ENCODE data around the gene CERS2. TPM values are rescaled to one million over a fixed set of nuclear protein-coding genes. Genes with fewer than 3 reads are reported as not detected.
A peak's percentile ranks its signal among the peaks of the same experiment; 100 is the strongest.

The CERS2 gene
- total RNA-seq, 4 donors from 2014 or later, result 96.8 to 144 (median 131) TPM

- ATAC-seq (ENCODE audit: low FRiP score) (no peak), DNase-seq (ENCODE audit: low spot score) (no peak)
- TF ChIP-seq, protein P1, sequence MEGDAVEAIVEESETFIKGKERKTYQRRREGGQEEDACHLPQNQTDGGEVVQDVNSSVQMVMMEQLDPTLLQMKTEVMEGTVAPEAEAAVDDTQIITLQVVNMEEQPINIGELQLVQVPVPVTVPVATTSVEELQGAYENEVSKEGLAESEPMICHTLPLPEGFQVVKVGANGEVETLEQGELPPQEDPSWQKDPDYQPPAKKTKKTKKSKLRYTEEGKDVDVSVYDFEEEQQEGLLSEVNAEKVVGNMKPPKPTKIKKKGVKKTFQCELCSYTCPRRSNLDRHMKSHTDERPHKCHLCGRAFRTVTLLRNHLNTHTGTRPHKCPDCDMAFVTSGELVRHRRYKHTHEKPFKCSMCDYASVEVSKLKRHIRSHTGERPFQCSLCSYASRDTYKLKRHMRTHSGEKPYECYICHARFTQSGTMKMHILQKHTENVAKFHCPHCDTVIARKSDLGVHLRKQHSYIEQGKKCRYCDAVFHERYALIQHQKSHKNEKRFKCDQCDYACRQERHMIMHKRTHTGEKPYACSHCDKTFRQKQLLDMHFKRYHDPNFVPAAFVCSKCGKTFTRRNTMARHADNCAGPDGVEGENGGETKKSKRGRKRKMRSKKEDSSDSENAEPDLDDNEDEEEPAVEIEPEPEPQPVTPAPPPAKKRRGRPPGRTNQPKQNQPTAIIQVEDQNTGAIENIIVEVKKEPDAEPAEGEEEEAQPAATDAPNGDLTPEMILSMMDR (IDR thresholded peaks at IDR 0.05), result no peak
Observed at GRCh38 chr1:151009206-151009587, 34.6 kb upstream of the CERS2 start.

DNA sequence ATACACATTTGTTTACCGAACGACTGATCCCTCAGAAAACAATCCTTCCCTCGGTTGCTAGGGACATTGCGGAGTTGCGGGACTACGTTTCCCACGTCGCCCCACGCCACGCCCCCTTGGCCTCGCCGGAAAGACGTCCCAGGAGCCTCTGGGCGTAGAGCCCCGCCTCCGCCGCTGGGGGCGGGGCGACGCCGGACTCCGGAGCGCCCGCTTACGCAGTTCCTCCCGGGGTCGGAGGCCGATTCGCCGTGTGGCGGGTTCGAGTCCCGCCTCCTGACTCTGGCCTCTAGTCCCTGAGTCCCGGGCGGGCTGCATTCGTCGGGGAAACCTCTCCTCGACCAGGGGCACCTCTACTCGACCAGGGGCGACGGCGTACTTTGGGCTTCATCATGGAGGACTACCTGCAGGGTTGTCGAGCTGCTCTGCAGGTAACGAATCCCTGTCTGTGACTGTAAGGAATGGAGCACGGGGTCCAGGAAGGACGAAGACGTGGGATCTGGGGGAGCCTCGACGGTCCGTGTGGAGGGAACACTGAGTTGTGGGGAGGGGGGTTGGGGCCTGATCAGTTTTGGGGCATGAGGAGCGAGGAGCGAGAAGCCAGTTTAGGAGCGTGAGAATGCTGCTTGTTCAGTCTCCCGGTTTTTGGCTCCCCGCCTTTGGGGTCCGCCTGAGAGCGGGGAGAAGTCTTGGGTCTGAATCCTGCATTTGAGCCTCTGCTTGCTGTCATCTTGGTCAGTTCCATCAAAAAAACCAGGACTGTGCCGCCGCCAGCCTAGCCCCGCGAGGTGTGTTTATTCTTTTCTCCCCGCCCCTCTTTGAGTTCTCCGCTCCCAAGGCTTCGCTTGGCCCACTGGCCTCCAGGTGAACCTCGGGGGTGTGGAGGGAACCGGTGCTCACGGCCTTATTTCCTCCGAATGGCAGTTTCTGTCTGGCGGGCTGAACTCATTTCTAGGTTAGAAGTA is 33.9 kb upstream of the CERS2 start, which contains the start of gene PRUNE1:
Gene PRUNE1, plus strand, starts transcription at position 206 of the 962 bp plus-strand sequence. Its CDS starts 184 bp downstream, at position 390.
- ATAC-seq (ENCODE audit: low FRiP score) (peak; percentile 86), DNase-seq (ENCODE audit: low spot score) (peak; percentile 79)
- TF ChIP-seq, protein P1 (IDR thresholded peaks at IDR 0.05), result no peak

DNA sequence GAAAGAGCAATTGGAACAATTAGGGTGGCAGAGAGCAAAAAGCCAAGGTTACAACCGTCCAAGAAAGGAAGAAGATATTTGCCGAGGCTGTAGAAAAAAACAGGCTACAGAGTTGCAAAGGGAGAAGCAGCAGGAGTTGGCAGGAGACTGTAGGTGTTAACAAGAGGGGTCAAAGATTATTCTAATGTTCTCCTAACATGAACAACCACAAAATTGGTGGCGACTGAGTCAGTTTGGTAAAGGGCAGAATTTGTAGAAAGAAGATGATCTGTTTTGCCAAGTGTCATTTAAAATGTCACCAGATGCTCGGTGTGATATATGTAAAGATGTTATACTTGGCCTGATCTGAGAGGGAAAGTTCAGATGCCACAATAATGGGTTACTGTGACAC is 33.2 kb upstream of the CERS2 start:
- TF ChIP-seq, protein P1 (IDR thresholded peaks at IDR 0.05), result no peak
- ATAC-seq (ENCODE audit: low FRiP score) (no peak), DNase-seq (ENCODE audit: low spot score) (no peak)

DNA sequence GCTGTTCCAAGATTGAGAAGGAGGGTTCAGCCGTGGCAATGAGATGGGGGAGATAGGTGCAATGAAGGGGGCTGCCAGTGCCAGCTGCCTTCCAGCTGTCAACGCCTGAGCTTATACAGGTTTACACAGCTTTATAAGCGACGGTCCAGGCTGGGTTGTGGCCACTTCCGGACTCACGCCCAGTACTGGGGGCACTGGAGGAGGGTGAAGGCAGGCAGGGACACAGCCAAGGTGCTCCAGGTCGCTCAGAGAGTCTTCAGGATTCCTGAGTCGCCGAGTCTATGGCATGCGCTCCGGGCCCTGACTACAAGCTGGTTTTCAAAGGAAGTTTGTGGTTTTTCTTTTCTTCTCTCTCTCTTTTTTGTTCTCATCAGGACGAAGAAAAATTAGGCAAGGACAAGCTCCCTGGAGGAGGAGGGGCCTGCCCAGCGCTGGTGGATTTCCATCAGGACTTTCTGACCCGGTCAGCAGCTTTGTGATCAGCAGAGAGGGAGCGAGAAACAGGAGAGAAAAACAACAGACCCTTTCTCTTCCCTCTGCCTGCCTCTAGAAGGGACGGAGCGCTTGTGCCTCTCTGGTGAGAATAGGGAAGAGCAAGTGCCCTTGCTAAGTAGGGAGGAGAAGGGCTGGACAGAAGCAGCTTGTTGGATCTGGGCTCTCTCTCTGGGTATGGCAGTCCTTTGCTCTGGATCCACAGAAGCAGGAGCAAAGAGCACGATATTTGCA is 31.9 kb upstream of the CERS2 start, which contains the start of gene MINDY1:
Gene MINDY1, minus strand, starts transcription at position 576 of the 726 bp plus-strand sequence. CDS start 4,285 bp downstream, outside the sequence.
- ATAC-seq (ENCODE audit: low FRiP score) (peak; percentile 58), DNase-seq (ENCODE audit: low spot score) (no peak)
- TF ChIP-seq, protein P1 (IDR thresholded peaks at IDR 0.05), result no peak

GRCh38 chr1:151005729-151006319 is 31.2 kb upstream of the CERS2 start:
- TF ChIP-seq, protein P1 (IDR thresholded peaks at IDR 0.05), result no peak
- ATAC-seq (ENCODE audit: low FRiP score) (no peak), DNase-seq (ENCODE audit: low spot score) (no peak)

- DNase-seq (ENCODE audit: low spot score) (no peak), ATAC-seq (ENCODE audit: low FRiP score) (no peak)
- TF ChIP-seq, protein P1 (IDR thresholded peaks at IDR 0.05), result no peak
Observed at GRCh38 chr1:151003180-151003579, 28.5 kb upstream of the CERS2 start.

Measured in omental fat pad (tissue), 4 donors.